Liver (tissue), 9 donors: ENCODE results near the gene HIPK2. TPM values are rescaled to one million over a fixed set of nuclear protein-coding genes. Genes with fewer than 3 reads are reported as not detected.

Experiments used
- DNase-seq: peaks from one replicate; pipeline ENCODE4 v3.0.0-alpha.2; 2017; ENCODE audit warnings: low spot score
- H3K27ac ChIP-seq, 2 donors: one replicate each; pipeline ENCODE4 v1.7.0; 2013; ENCODE audit warnings: inconsistent platforms in 2 of 2, low read length in 2 of 2, control low read depth in 1 of 2, low read depth in 1 of 2, mild to moderate bottlenecking in 1 of 2
- H3K27me3 ChIP-seq, 4 donors: one replicate each; pipeline versions ENCODE4 v1.6.1 to v1.7.0; 2013; ENCODE audit warnings: low read length in 3 of 4, inconsistent platforms in 1 of 4, mild to moderate bottlenecking in 1 of 4, moderate library complexity in 1 of 4; ENCODE audit not compliant: control insufficient read depth in 4 of 4, insufficient read depth in 4 of 4
- H3K36me3 ChIP-seq, 4 donors: one replicate each; pipeline versions ENCODE4 v1.6.1 to v1.7.0; 2013; ENCODE audit warnings: low read length in 3 of 4, mild to moderate bottlenecking in 3 of 4, low read depth in 1 of 4, moderate library complexity in 1 of 4; ENCODE audit not compliant: control insufficient read depth in 4 of 4, insufficient read depth in 3 of 4
- H3K4me1 ChIP-seq, 4 donors: one replicate each; pipeline versions ENCODE4 v1.6.1 to v1.7.0; 2013; ENCODE audit warnings: low read length in 3 of 4, mild to moderate bottlenecking in 3 of 4, moderate library complexity in 1 of 4; ENCODE audit not compliant: control insufficient read depth in 4 of 4, insufficient read depth in 4 of 4
- H3K4me3 ChIP-seq, 3 donors: one replicate each; pipeline versions ENCODE4 v1.6.1 to v1.7.0; 2013; ENCODE audit warnings: low read length in 3 of 3, control low read depth in 1 of 3, low read depth in 1 of 3, mild to moderate bottlenecking in 1 of 3
- H3K9ac ChIP-seq, 2 donors: one replicate each; pipeline ENCODE4 v1.7.0; 2013; ENCODE audit warnings: low read length in 2 of 2, mild to moderate bottlenecking in 2 of 2, moderate library complexity in 2 of 2, control low read depth in 1 of 2, low read depth in 1 of 2
- H3K9me3 ChIP-seq, 4 donors: one replicate each; pipeline versions ENCODE4 v1.6.1 to v1.7.0; 2013; ENCODE audit warnings: low read length in 3 of 4; ENCODE audit not compliant: control insufficient read depth in 4 of 4
- EGR1 ChIP-seq, 2 donors: IDR thresholded peaks; 2 replicates each; pipeline ENCODE4 v1.6.1; 2016 to 2018; ENCODE audit warnings: antibody characterized with exemption in 2 of 2, low read depth in 2 of 2
- FOXA1 ChIP-seq: IDR thresholded peaks from 2 replicates; pipeline ENCODE4 v1.6.1; 2016; ENCODE audit warnings: antibody characterized with exemption
- FOXA2 ChIP-seq: IDR thresholded peaks from 2 replicates; pipeline ENCODE4 v1.6.1; 2016; ENCODE audit warnings: antibody characterized with exemption
- GABPA ChIP-seq, 2 donors: IDR thresholded peaks in 1 of 2; conservative IDR thresholded peaks in 1 of 2; 2 replicates each; pipeline ENCODE4 v1.6.1; 2016; ENCODE audit warnings: antibody characterized with exemption in 2 of 2, mild to moderate bottlenecking in 1 of 2, moderate library complexity in 1 of 2
- HNF4A ChIP-seq, 2 donors: conservative IDR thresholded peaks; 2 replicates each; pipeline ENCODE4 v1.6.1; 2016; ENCODE audit warnings: antibody characterized with exemption in 2 of 2, mild to moderate bottlenecking in 2 of 2
- HNF4G ChIP-seq: IDR thresholded peaks from 2 replicates; pipeline ENCODE4 v1.6.1; 2016; ENCODE audit warnings: antibody characterized with exemption
- JUND ChIP-seq, 2 donors: IDR thresholded peaks; 2 replicates each; pipeline ENCODE4 v1.6.1; 2016; ENCODE audit warnings: antibody characterized with exemption in 2 of 2
- NR2F2 ChIP-seq: IDR thresholded peaks from 2 replicates; pipeline ENCODE4 v1.6.1; 2016; ENCODE audit warnings: antibody characterized with exemption
- RAD21 ChIP-seq, 2 donors: IDR thresholded peaks; 2 replicates each; pipeline ENCODE4 v1.6.1; 2016; ENCODE audit warnings: antibody characterized with exemption in 2 of 2, mild to moderate bottlenecking in 2 of 2
- RXRA ChIP-seq, 2 donors: IDR thresholded peaks; 2 replicates each; pipeline ENCODE4 v1.6.1; 2017 to 2018; ENCODE audit warnings: antibody characterized with exemption in 2 of 2, mild to moderate bottlenecking in 1 of 2
- SP1 ChIP-seq: IDR thresholded peaks from 2 replicates; pipeline ENCODE4 v1.6.1; 2018; ENCODE audit warnings: antibody characterized with exemption, mild to moderate bottlenecking
- TAF1 ChIP-seq: conservative IDR thresholded peaks from 2 replicates; pipeline ENCODE4 v1.6.1; 2016; ENCODE audit warnings: antibody characterized with exemption, mild to moderate bottlenecking
- YY1 ChIP-seq: IDR thresholded peaks from 2 replicates; pipeline ENCODE4 v1.6.1; 2016; ENCODE audit warnings: antibody characterized with exemption, mild to moderate bottlenecking
- WGBS: extraction: QIAGEN DNeasy Blood & Tissue Kit; methylation state at CpG from one replicate; pipeline ENCODE4 v1.1.7; 2013; 5-methylcytosine and 5-hydroxymethylcytosine counted together
- polyA plus RNA-seq, 2 donors: library from polyadenylated mRNA; stranded (reverse) in 1 of 2; unstranded in 1 of 2; fragments of 200-250 nt in 1 of 2; fragments of >200 nt in 1 of 2; fragmentation: Nextera tagmentation in 1 of 2; extraction: Ambion mirVana in 1 of 2; gene quantifications; one replicate each; pipeline versions ENCODE4 v1.2.1 to v1.2.3, GENCODE V29; 2013 to 2015
- total RNA-seq, 2 donors: library from RNA; depleted of rRNA; stranded (reverse); fragments of >200 nt; gene quantifications; one replicate each; pipeline ENCODE4 v1.2.3, GENCODE V29; 2014
- TF ChIP-seq, protein P1 (sequence below): IDR thresholded peaks from 2 replicates; pipeline ENCODE4 v1.6.1; 2016; ENCODE audit warnings: antibody characterized with exemption
- TF ChIP-seq, protein P2 (sequence below): IDR thresholded peaks from 2 replicates; pipeline ENCODE4 v1.6.1; 2016; ENCODE audit warnings: antibody characterized with exemption, mild to moderate bottlenecking
- TF ChIP-seq, protein P3 (sequence below): IDR thresholded peaks from 2 replicates; pipeline ENCODE4 v1.6.1; 2016; ENCODE audit warnings: antibody characterized with exemption
- TF ChIP-seq, protein P4 (sequence below): fragments of 150-350 bp; IDR thresholded peaks from 2 replicates; pipeline ENCODE4 v1.5.1; 2017; ENCODE audit warnings: improper control_type of control experiment, low read depth, low read length; ENCODE audit not compliant: missing input control
- TF ChIP-seq, protein P5 (sequence below): IDR thresholded peaks from 2 replicates; pipeline ENCODE4 v1.6.1; 2016; ENCODE audit warnings: antibody characterized with exemption
- donor health status: healthy.
- donor health status: healthy.
- donor health status: healthy.
- donor health status: healthy.
- donor health status: healthy.

The HIPK2 gene
- total and polyA plus RNA-seq, 4 donors = 13.1 to 48.8 (median 16.6) TPM

DNA sequence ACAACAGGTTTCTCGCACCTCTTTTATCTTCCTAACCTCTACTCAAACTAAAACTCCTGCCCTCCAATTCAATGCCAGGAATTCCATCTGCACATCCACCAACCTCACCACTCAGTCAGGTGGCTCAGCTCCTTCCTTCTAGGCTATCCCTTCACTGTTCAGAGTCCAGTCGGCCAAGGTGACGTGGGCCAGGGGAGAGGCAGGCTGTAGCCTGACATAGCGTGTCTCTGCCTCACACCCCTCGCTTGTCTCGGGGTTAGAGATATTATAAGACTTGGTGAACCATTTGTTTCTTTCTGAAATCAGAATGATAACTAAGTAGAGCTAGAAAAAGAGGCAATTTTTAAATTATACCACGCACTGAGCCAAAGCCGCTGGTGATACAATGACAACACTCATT is 31.1 kb downstream of the HIPK2 start:
- no peaks in the 10 kb centered on the region for H3K27me3 ChIP-seq
- 86% methylated on average over 8 of the region's 8 CpGs for WGBS
- peak overlapping the region; percentile 74 to 96 for H3K27ac ChIP-seq
- no peak overlapping the region for H3K9ac ChIP-seq
- no peak for DNase-seq
- peaks cover 16 to 77% (median 58%) of the 10 kb centered on the region in 4 donors for H3K4me1 ChIP-seq
- TF ChIP-seq HNF4A (conservative IDR thresholded peaks at IDR 0.05) = peak in 1 of 2 donors; percentile 43
- no peak for TF ChIP-seq RXRA (IDR thresholded peaks at IDR 0.05)
- H3K36me3 ChIP-seq = no peaks in the 10 kb centered on the region
- H3K9me3 ChIP-seq = no peaks in the 10 kb centered on the region
- no peak overlapping the region for H3K4me3 ChIP-seq

DNA sequence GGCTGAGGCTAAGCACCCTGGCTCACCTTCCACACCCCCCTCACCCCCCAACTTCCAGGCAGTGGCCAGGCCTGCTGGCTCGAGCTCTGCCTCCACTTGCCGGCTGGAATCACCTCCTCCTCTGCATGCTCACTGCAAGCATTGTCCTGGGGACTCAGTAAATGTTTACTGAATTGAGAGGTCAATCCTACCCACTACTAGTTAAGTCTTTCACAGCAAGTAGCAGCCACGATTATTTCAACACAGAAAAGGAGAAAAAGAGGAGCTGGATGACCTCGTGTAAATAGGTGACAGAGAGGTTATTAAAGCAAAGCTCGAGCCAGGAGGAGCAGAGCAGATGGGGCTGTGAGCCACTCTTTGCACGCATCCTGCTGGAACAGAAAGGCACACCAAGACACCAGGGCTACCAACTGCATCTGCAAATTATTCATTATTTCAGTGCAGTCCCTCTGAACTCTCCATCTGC is 32.1 kb downstream of the HIPK2 start:
- Histone ChIP-seq H3K9me3 (no peaks in the 10 kb centered on the region), H3K36me3 (no peaks in the 10 kb centered on the region), H3K27ac (peak overlapping the region; percentile 74 to 96), H3K4me1 (peaks cover 19 to 84% (median 65%) of the 10 kb centered on the region in 4 donors), H3K27me3 (no peaks in the 10 kb centered on the region), H3K9ac (peak overlapping the region in 1 of 2 donors; percentile 39), H3K4me3 (no peak overlapping the region)
- WGBS = 17% methylated on average over 6 of the region's 6 CpGs
- DNase-seq = no peak
- peak; percentile 68 for TF ChIP-seq FOXA1
- peak; percentile 62 to 78 for TF ChIP-seq HNF4A (conservative IDR thresholded peaks at IDR 0.05)
- TF ChIP-seq SP1 = peak; percentile 56
- no peak for TF ChIP-seq GABPA (IDR thresholded peaks at IDR 0.05 in 1 of 2, conservative IDR thresholded peaks at IDR 0.05 in 1 of 2)
- TF ChIP-seq FOXA2 = peak; percentile 55
- TF ChIP-seq TAF1 = no peak
- TF ChIP-seq RXRA (IDR thresholded peaks at IDR 0.05) = peak; percentile 85 to 95
- TF ChIP-seq, protein P1, sequence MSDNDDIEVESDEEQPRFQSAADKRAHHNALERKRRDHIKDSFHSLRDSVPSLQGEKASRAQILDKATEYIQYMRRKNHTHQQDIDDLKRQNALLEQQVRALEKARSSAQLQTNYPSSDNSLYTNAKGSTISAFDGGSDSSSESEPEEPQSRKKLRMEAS = peak; percentile 87
- TF ChIP-seq, protein P2, sequence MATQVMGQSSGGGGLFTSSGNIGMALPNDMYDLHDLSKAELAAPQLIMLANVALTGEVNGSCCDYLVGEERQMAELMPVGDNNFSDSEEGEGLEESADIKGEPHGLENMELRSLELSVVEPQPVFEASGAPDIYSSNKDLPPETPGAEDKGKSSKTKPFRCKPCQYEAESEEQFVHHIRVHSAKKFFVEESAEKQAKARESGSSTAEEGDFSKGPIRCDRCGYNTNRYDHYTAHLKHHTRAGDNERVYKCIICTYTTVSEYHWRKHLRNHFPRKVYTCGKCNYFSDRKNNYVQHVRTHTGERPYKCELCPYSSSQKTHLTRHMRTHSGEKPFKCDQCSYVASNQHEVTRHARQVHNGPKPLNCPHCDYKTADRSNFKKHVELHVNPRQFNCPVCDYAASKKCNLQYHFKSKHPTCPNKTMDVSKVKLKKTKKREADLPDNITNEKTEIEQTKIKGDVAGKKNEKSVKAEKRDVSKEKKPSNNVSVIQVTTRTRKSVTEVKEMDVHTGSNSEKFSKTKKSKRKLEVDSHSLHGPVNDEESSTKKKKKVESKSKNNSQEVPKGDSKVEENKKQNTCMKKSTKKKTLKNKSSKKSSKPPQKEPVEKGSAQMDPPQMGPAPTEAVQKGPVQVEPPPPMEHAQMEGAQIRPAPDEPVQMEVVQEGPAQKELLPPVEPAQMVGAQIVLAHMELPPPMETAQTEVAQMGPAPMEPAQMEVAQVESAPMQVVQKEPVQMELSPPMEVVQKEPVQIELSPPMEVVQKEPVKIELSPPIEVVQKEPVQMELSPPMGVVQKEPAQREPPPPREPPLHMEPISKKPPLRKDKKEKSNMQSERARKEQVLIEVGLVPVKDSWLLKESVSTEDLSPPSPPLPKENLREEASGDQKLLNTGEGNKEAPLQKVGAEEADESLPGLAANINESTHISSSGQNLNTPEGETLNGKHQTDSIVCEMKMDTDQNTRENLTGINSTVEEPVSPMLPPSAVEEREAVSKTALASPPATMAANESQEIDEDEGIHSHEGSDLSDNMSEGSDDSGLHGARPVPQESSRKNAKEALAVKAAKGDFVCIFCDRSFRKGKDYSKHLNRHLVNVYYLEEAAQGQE = no peak
- TF ChIP-seq RAD21 (IDR thresholded peaks at IDR 0.05) = peak; percentile 43 to 49
- TF ChIP-seq JUND (IDR thresholded peaks at IDR 0.05) = peak in 1 of 2 donors; percentile 69
- TF ChIP-seq EGR1 (IDR thresholded peaks at IDR 0.05; ENCODE audit: low read depth in 2 of 2) = peak in 1 of 2 donors; percentile 30
- peak; percentile 46 for TF ChIP-seq YY1
- TF ChIP-seq, protein P3, sequence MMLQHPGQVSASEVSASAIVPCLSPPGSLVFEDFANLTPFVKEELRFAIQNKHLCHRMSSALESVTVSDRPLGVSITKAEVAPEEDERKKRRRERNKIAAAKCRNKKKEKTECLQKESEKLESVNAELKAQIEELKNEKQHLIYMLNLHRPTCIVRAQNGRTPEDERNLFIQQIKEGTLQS = no peak
- TF ChIP-seq NR2F2 = peak; percentile 66
- TF ChIP-seq, protein P4, sequence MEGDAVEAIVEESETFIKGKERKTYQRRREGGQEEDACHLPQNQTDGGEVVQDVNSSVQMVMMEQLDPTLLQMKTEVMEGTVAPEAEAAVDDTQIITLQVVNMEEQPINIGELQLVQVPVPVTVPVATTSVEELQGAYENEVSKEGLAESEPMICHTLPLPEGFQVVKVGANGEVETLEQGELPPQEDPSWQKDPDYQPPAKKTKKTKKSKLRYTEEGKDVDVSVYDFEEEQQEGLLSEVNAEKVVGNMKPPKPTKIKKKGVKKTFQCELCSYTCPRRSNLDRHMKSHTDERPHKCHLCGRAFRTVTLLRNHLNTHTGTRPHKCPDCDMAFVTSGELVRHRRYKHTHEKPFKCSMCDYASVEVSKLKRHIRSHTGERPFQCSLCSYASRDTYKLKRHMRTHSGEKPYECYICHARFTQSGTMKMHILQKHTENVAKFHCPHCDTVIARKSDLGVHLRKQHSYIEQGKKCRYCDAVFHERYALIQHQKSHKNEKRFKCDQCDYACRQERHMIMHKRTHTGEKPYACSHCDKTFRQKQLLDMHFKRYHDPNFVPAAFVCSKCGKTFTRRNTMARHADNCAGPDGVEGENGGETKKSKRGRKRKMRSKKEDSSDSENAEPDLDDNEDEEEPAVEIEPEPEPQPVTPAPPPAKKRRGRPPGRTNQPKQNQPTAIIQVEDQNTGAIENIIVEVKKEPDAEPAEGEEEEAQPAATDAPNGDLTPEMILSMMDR = no peak
- TF ChIP-seq, protein P5, sequence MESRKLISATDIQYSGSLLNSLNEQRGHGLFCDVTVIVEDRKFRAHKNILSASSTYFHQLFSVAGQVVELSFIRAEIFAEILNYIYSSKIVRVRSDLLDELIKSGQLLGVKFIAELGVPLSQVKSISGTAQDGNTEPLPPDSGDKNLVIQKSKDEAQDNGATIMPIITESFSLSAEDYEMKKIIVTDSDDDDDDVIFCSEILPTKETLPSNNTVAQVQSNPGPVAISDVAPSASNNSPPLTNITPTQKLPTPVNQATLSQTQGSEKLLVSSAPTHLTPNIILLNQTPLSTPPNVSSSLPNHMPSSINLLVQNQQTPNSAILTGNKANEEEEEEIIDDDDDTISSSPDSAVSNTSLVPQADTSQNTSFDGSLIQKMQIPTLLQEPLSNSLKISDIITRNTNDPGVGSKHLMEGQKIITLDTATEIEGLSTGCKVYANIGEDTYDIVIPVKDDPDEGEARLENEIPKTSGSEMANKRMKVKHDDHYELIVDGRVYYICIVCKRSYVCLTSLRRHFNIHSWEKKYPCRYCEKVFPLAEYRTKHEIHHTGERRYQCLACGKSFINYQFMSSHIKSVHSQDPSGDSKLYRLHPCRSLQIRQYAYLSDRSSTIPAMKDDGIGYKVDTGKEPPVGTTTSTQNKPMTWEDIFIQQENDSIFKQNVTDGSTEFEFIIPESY = peak; percentile 70
- TF ChIP-seq HNF4G = no peak
